Heart right ventricle (tissue), 16 donors: Measurements from ENCODE around the gene LIPH. TPM values are rescaled to one million over a fixed set of nuclear protein-coding genes. Genes with fewer than 3 reads are reported as not detected.

Source experiments
- ATAC-seq, 8 donors: fragments of 200-7000 bp; cut with Tn5 transposase; one replicate each; pipeline ENCODE4 v1.9.1; 2020; ENCODE audit warnings: mild to moderate bottlenecking in 8 of 8, moderate library complexity in 8 of 8, moderate number of reproducible peaks in 1 of 8
- DNase-seq, 2 donors: peaks; one replicate each; pipeline ENCODE4 v3.0.0-alpha.2; 2020
- H3K27ac ChIP-seq, 10 donors: fragments of 200-600 bp; sonication (generic) in 2 of 10; one replicate each; pipeline versions ENCODE4 v1.5.0 to v1.8.0; 2020 to 2022; ENCODE audit warnings: mild to moderate bottlenecking in 3 of 10
- H3K27me3 ChIP-seq, 7 donors: fragments of 200-600 bp; one replicate each; pipeline ENCODE4 v1.8.0; 2021 to 2022; ENCODE audit warnings: mild to moderate bottlenecking in 2 of 7
- H3K36me3 ChIP-seq, 9 donors: fragments of 200-600 bp; sonication (generic) in 1 of 9; one replicate each; pipeline versions ENCODE4 v1.5.0 to v1.8.0; 2020 to 2022; ENCODE audit warnings: mild to moderate bottlenecking in 2 of 9
- H3K4me1 ChIP-seq, 9 donors: fragments of 200-600 bp; sonication (generic) in 1 of 9; one replicate each; pipeline versions ENCODE4 v1.5.0 to v1.8.0; 2020 to 2022; ENCODE audit warnings: mild to moderate bottlenecking in 4 of 9
- H3K4me3 ChIP-seq, 10 donors: fragments of 200-600 bp; sonication (generic) in 2 of 10; one replicate each; pipeline versions ENCODE4 v1.5.0 to v1.8.0; 2020 to 2022; ENCODE audit warnings: mild to moderate bottlenecking in 7 of 10, moderate library complexity in 2 of 10
- H3K9me3 ChIP-seq, 11 donors: fragments of 200-600 bp in 10 of 11; sonication (generic) in 2 of 11; one replicate each; pipeline versions ENCODE4 v1.5.0 to v1.8.0; 2013 to 2022; ENCODE audit warnings: mild to moderate bottlenecking in 2 of 11, control low read depth in 1 of 11, moderate library complexity in 1 of 11
- WGBS, 2 donors: extraction: QIAGEN DNeasy Blood & Tissue Kit; methylation state at CpG; one replicate each; pipeline ENCODE4 v1.1.7; 2013; ENCODE audit warnings: inconsistent platforms in 1 of 2; 5-methylcytosine and 5-hydroxymethylcytosine counted together
- intact Hi-C, 10 donors: fragments of 100-400 bp; cut with DNase I; formaldehyde crosslinking; loops; one replicate each; pipeline versions ENCODE4 v1.11.1 to v1.14.2; 2022
- polyA plus RNA-seq, 2 donors: library from polyadenylated mRNA; stranded (reverse); fragments of 200-250 nt; gene quantifications; one replicate each; pipeline ENCODE4 v1.2.3, GENCODE V29; 2013
- total RNA-seq, 10 donors: library from RNA; stranded (reverse); fragmentation: NEBNext Ultra II Directional in 3 of 10; extraction: Animal tissue kit (Norgen Biotek cat#: 25700) in 3 of 10; gene quantifications; one replicate each; pipeline versions ENCODE4 v1.2.1 to v1.2.4, GENCODE V29; 2021 to 2023
- TF ChIP-seq, protein P1 (sequence below), 9 donors: fragments of 200-600 bp; sonication (generic) in 2 of 9; IDR thresholded peaks; one replicate each; pipeline versions ENCODE4 v1.5.0 to v1.8.0; 2021 to 2022; ENCODE audit warnings: antibody characterized with exemption in 9 of 9, mild to moderate bottlenecking in 5 of 9, moderate library complexity in 1 of 9
- donor health status: Arrhythmogenic right ventricular cardiomyopathy.
- donor health status: ischemic (EF 13 %, LVEDD 7.1; RV severe dilation, severe dysfunction).
- donor health status: healthy with polysubstance abuse.
- donor health status: DM: no; HTN: yes; CAD: no.
- donor health status: DM: no; HTN: no; CAD: no.
- donor health status: ischemic (EF 25% LVEDD 6.9; RV normal size, moderate dysfunction).
- donor health status: ischemic (EF 25% LVEDD 5.7; RV mildly dilated, moderate dysfunction).
- donor health status: healthy.
- donor health status: DM: yes; HTN: yes; CAD: no.
- donor health status: Ischemic cardiomyopathy.
- donor health status: ischemic (EF 35%, LVEDD 5.7; RV mildly dilated, moderate dysfunction).
- donor health status: nonischemic (EF 11% LVEDD 7.7; RV severe dilation, severe dysfunction).
- donor health status: DM: yes; HTN: yes; CAD: no.
- donor health status: PGD.
- donor health status: ischemic (EF 29% LVEDD 5.4; RV normal size, mild dysfunction).
- donor health status: nonischemic (EF 23%, LVEDD 6.1; RV moderate dilation, normal function).

The LIPH gene
- total and polyA plus RNA-seq, 12 donors, result 0.12 to 1.7 (median 0.42) TPM; not detected in 2

DNA sequence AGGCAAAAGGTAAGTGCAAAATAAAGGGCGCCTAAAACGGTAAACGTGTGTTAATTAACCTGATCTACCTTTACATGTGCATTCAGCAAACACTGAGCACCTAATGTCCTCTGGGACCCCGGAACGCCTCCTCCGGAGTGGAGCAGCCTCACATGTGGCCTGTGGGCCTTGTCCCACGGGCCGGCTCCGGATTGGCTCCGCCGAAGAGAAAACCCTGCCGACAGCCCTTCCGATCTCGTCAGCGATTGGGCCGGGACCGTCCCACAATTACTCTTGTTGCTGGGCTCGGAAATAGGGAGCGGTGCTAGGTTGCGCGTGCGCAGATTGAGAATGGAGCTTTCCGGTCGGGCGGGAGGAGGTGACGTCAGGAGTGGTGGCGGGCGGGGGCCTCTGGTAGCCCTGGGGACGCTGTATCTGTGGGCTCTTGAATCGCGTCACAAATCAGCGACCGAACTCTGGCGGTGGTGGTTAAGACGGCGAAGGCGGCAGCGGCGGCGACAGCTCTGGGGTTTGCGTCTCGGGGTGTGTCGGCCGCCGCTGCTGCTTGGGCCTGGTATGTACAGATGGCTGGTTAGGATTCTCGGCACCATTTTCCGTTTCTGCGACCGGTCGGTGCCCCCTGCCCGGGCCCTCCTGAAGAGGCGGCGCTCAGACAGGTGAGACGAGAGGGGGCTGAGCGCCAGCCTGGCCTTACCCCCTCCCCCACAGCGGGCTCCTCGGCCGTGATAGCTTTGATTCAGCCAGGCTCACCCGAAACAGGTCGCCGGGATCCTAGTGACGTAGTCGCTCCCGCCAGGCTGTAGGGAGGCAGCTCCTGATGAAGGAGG lies 33.7 kb upstream of the LIPH start, which contains the start of gene SENP2:
TSS of gene SENP2 (plus strand) at position 437 of the 827 bp plus-strand sequence. CDS start at position 556, 119 bp downstream.
- Histone ChIP-seq H3K36me3 (peaks cover 0 to 12% (median 0%) of the 10 kb centered on the region in 9 donors), H3K4me1 (peaks cover 7 to 39% (median 28%) of the 10 kb centered on the region in 9 donors), H3K27me3 (no peaks in the 10 kb centered on the region), H3K4me3 (peak within 1 kb of the TSS; percentile 69 to 99 (median 91)), H3K27ac (peak within 1 kb of the TSS; percentile 72 to 99 (median 94)), H3K9me3 (no peaks in the 10 kb centered on the region)
- peak; percentile 99 for DNase-seq
- ATAC-seq, result peak; percentile 97 to 99 (median 98)
- TF ChIP-seq, protein P1, sequence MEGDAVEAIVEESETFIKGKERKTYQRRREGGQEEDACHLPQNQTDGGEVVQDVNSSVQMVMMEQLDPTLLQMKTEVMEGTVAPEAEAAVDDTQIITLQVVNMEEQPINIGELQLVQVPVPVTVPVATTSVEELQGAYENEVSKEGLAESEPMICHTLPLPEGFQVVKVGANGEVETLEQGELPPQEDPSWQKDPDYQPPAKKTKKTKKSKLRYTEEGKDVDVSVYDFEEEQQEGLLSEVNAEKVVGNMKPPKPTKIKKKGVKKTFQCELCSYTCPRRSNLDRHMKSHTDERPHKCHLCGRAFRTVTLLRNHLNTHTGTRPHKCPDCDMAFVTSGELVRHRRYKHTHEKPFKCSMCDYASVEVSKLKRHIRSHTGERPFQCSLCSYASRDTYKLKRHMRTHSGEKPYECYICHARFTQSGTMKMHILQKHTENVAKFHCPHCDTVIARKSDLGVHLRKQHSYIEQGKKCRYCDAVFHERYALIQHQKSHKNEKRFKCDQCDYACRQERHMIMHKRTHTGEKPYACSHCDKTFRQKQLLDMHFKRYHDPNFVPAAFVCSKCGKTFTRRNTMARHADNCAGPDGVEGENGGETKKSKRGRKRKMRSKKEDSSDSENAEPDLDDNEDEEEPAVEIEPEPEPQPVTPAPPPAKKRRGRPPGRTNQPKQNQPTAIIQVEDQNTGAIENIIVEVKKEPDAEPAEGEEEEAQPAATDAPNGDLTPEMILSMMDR (IDR thresholded peaks at IDR 0.05), result no peak
- intact Hi-C loops, result loop anchor here in 5 of 10 donors (2.0 to 10.0 kb wide), 4 partner anchors 87 to 221 kb away; partner anchors contain the start of genes TMEM41A (in 4 of the 5) and MAP3K13 (in 1 of the 5)
- WGBS, 2 donors, result 0% methylated on average over 64 of the region's 64 CpGs

DNA sequence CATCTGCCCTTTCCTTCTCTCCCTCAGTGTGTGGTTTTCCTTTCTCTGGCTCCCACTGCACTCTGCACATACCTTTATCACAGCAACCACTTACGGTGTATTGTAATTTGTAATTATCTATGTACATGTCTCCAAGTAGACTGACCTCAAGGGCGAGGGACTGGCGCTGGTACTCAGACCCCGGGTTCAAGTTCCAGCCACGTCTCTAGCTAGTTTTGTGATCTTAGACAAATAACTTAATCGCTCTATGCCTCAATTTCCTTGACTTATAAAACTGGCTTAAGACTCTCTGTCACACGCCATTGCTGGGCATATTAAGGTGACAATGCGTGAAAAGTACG lies 33.1 kb upstream of the LIPH start:
- Histone ChIP-seq H3K9me3 (no peaks in the 10 kb centered on the region), H3K36me3 (peaks cover 0 to 9% (median 0%) of the 10 kb centered on the region in 9 donors), H3K4me1 (peaks cover 7 to 39% (median 28%) of the 10 kb centered on the region in 9 donors), H3K27ac (peak overlapping the region in 9 of 10 donors; percentile 50 to 99 (median 95)), H3K27me3 (no peaks in the 10 kb centered on the region), H3K4me3 (peak overlapping the region; percentile 21 to 99 (median 87))
- DNase-seq (no peak), ATAC-seq (peak in 1 of 8 donors; percentile 14)
- TF ChIP-seq, protein P1 (IDR thresholded peaks at IDR 0.05), result no peak
- intact Hi-C loops, result loop anchor here in 5 of 10 donors (2.0 to 10.0 kb wide), 4 partner anchors 87 to 221 kb away; partner anchors contain the start of genes TMEM41A (in 4 of the 5) and MAP3K13 (in 1 of the 5)
- WGBS, 2 donors, result 26 to 33% methylated on average over 9 of the region's 9 CpGs

DNA sequence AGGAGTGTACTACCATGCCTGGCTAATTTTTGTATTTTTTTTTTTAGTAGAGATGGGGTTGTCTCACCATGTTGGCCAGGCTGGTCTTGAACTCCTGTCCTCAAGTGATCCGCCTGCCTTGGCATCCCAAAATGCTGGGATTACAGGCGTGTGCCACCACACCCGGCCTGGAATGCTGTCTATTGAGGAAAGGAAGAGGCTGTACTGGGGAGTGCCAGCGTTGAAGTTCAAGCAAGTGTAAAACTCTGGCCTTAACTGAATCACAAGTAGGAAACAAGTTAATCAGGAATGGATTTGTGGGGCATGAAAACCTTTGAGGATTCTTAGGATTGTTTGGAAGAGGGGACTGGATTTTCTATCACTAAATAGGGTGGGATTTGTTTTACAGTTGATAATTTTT lies 32.3 kb upstream of the LIPH start:
- 92 to 93% methylated on average over 4 of the region's 4 CpGs for WGBS, 2 donors
- intact Hi-C loops, result loop anchor here in 5 of 10 donors (2.0 to 10.0 kb wide), 4 partner anchors 86 to 220 kb away; partner anchors contain the start of genes TMEM41A (in 4 of the 5) and MAP3K13 (in 1 of the 5)
- TF ChIP-seq, protein P1 (IDR thresholded peaks at IDR 0.05), result no peak
- Histone ChIP-seq H3K27ac (no peak overlapping the region), H3K4me1 (peaks cover 7 to 38% (median 28%) of the 10 kb centered on the region in 9 donors), H3K36me3 (peaks cover 0 to 1% (median 0%) of the 10 kb centered on the region in 9 donors), H3K27me3 (no peaks in the 10 kb centered on the region), H3K9me3 (no peaks in the 10 kb centered on the region), H3K4me3 (no peak overlapping the region)
- ATAC-seq (no peak), DNase-seq (no peak)

DNA sequence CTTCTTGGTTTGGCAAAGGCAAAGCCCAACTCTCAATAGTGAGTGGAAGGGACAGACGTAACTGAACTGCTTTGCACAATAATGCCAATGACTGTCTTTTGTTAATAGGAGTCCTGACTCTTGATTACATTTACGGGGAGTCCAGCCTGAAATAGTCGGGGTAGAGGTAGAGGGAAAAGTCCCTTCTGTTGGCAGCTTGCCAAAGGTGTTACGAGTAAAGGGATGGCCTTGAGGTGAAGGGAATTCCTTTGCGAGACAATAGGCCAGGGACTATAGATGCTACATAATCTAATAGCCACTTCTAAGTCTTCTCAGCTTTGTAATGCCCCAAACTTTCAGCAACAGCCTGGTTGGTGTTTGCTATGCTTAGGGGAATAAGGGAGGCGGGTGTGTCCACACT lies 31.5 kb upstream of the LIPH start:
- Histone ChIP-seq H3K4me1 (peaks cover 7 to 30% (median 22%) of the 10 kb centered on the region in 9 donors), H3K4me3 (no peak overlapping the region), H3K27me3 (peaks cover 0 to 3% (median 0%) of the 10 kb centered on the region in 7 donors), H3K27ac (no peak overlapping the region), H3K9me3 (no peaks in the 10 kb centered on the region), H3K36me3 (no peaks in the 10 kb centered on the region)
- no peak for DNase-seq
- 61 to 64% methylated on average over 6 of the region's 6 CpGs for WGBS, 2 donors
- intact Hi-C loops, result loop anchor here in 3 of 10 donors (2.0 to 10.0 kb wide), 3 partner anchors 85 to 219 kb away; partner anchors contain the start of genes TMEM41A (in 2 of the 3) and MAP3K13 (in 1 of the 3)
- TF ChIP-seq, protein P1 (IDR thresholded peaks at IDR 0.05), result no peak
- ATAC-seq, result no peak
